ENCODE data around the gene CEP85L. TPM values are rescaled to one million over a fixed set of nuclear protein-coding genes. Genes with fewer than 3 reads are reported as not detected.
A peak's percentile ranks its signal among the peaks of the same experiment; 100 is the strongest.

The CEP85L gene
- total and polyA plus RNA-seq, 2 of the 13 experiments (the other 11 are each of a cell fraction or from before 2014, with no cell fraction given), result 0.44 to 1.7 TPM

- H3K27ac ChIP-seq (ENCODE audit: extremely low read length, insufficient read depth, low read length), result no peak overlapping the region
- H3K9ac ChIP-seq (ENCODE audit: insufficient read depth, low read depth, low read length), result no peak overlapping the region
- no peaks in the 10 kb centered on the region for H3K9me3 ChIP-seq (ENCODE audit: low read length)
- CTCF ChIA-PET (ENCODE audit: low intra/inter-chr PET ratio, low total read pairs), result no interaction called here
- POLR2A ChIA-PET, result no interaction called here
- H2AFZ ChIP-seq (ENCODE audit: low read length), result no peak overlapping the region
- BruUV-seq (replicated peaks), result no TSS peak
- H3K79me2 ChIP-seq (ENCODE audit: insufficient read depth, low read length), result no peaks in the 10 kb centered on the region
- intact Hi-C loops (cut with micrococcal nuclease; ENCODE audit: unreplicated experiment) (no loop called here), in situ Hi-C loops (cut with HindIII; ENCODE audit: extremely low pct_ligation_motif_present, low pct_unique_long_range_greater_than_20kb) (no loop called here)
- no peak overlapping the region for H3K4me2 ChIP-seq (ENCODE audit: low read depth, low read length)
- H3K36me3 ChIP-seq (replicated peaks in 1 of 2; ENCODE audit: control insufficient read depth in 1 of 2, insufficient read depth in 2 of 2, low read length in 2 of 2), result no peaks in the 10 kb centered on the region
- no peak overlapping the region for H3K4me3 ChIP-seq (replicated peaks in 1 of 3; ENCODE audit: insufficient read depth in 1 of 3, low read depth in 2 of 3, low read length in 3 of 3)
- no peaks in the 10 kb centered on the region for H4K20me1 ChIP-seq (ENCODE audit: insufficient read depth, low read length)
- FAIRE-seq (no peak), ATAC-seq (no peak), DNase-seq (ENCODE audit: low spot score) (no peak)
- TF ChIP-seq ZBTB7A (CRISPR knock-in tag; IDR thresholded peaks at IDR 0.05) (no peak), LCORL (IDR thresholded peaks at IDR 0.05) (peak; percentile 96), LCORL (CRISPR knock-in tag; IDR thresholded peaks at IDR 0.05) (no peak)
- no peaks in the 10 kb centered on the region for H3K4me1 ChIP-seq (ENCODE audit: insufficient read depth, low read length)
- H3K27me3 ChIP-seq (ENCODE audit: control insufficient read depth in 1 of 2, insufficient read depth in 2 of 2, low read length in 2 of 2), result peaks cover 0 to 14% of the 10 kb centered on the region in 2 experiments; a peak in 2 of 5 replicates
Measured at GRCh38 chr6:118660218-118660569, 8.8 kb upstream of the CEP85L start.

GRCh38 chr6:118659513-118660217 is 8.3 kb upstream of the CEP85L start:
- whole genome bisulfite sequencing (ENCODE audit: low lambda C conversion rate), result 9% methylated on average over 8 of the region's 9 CpGs
- BruUV-seq (replicated peaks), result no TSS peak
- H3K4me3 ChIP-seq (replicated peaks in 1 of 3; ENCODE audit: insufficient read depth in 1 of 3, low read depth in 2 of 3, low read length in 3 of 3), result no peak overlapping the region
- peaks cover 0 to 11% of the 10 kb centered on the region in 2 experiments; a peak in 2 of 5 replicates for H3K27me3 ChIP-seq (ENCODE audit: control insufficient read depth in 1 of 2, insufficient read depth in 2 of 2, low read length in 2 of 2)
- H3K4me2 ChIP-seq (ENCODE audit: low read depth, low read length), result no peak overlapping the region
- ChIA-PET CTCF (ENCODE audit: low intra/inter-chr PET ratio, low total read pairs) (no interaction called here), POLR2A (no interaction called here)
- no peak overlapping the region for H2AFZ ChIP-seq (ENCODE audit: low read length)
- intact Hi-C loops (cut with micrococcal nuclease; ENCODE audit: unreplicated experiment), result no loop called here
- H3K9ac ChIP-seq (ENCODE audit: insufficient read depth, low read depth, low read length), result no peak overlapping the region
- no peaks in the 10 kb centered on the region for H3K9me3 ChIP-seq (ENCODE audit: low read length)
- in situ Hi-C loops (cut with HindIII; ENCODE audit: extremely low pct_ligation_motif_present, low pct_unique_long_range_greater_than_20kb), result no loop called here
- FAIRE-seq (no peak), DNase-seq (ENCODE audit: low spot score) (no peak), ATAC-seq (no peak)
- H3K36me3 ChIP-seq (replicated peaks in 1 of 2; ENCODE audit: control insufficient read depth in 1 of 2, insufficient read depth in 2 of 2, low read length in 2 of 2), result no peaks in the 10 kb centered on the region
- no peak overlapping the region for H3K27ac ChIP-seq (ENCODE audit: extremely low read length, insufficient read depth, low read length)
- H3K4me1 ChIP-seq (ENCODE audit: insufficient read depth, low read length), result no peaks in the 10 kb centered on the region
- H3K79me2 ChIP-seq (ENCODE audit: insufficient read depth, low read length), result no peaks in the 10 kb centered on the region
- no peaks in the 10 kb centered on the region for H4K20me1 ChIP-seq (ENCODE audit: insufficient read depth, low read length)
- TF ChIP-seq AKNA (CRISPR knock-in tag; IDR thresholded peaks at IDR 0.05; ENCODE audit: borderline replicate concordance), result no peak
- no peak for TF ChIP-seq ZBTB4 (CRISPR knock-in tag; IDR thresholded peaks at IDR 0.05; ENCODE audit: borderline replicate concordance)
- TF ChIP-seq NFIB (CRISPR knock-in tag; IDR thresholded peaks at IDR 0.05; ENCODE audit: borderline replicate concordance), result no peak
- TF ChIP-seq TCF7L2 (IDR thresholded peaks at IDR 0.05; ENCODE audit: low read depth, low read length), result no peak
- no peak for TF ChIP-seq RORA (CRISPR knock-in tag; IDR thresholded peaks at IDR 0.05)
- no peak for TF ChIP-seq DPF2 (CRISPR knock-in tag; IDR thresholded peaks at IDR 0.05; ENCODE audit: borderline replicate concordance, low read depth)

All from HepG2 (cell line).